ENCODE measurements around the gene MRPL49. TPM values are rescaled to one million over a fixed set of nuclear protein-coding genes. Genes with fewer than 3 reads are reported as not detected.

MRPL49 gene
- polyA plus RNA-seq, 1 experiment = 54.2 TPM

DNA sequence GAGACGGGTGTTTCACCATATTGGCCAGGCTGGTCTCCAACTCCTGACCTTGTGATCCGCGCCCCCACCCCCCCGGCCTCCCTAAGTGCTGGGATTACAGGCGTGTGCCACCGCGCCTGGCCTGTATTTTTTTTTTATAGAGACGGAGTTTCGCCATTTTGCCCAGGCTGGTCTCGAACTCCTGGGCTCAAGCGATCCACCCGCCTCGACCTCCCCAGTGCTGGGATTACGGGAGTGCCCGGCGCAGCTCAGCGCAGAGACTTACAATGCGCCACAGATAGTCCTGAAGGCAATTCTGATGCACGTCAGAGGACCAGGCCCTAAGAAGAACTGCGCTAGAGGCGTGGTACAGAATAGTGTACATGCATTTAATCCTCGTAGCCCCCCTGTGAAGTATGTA is 26.7 kb upstream of the MRPL49 start:
- Histone ChIP-seq H3K27ac (ENCODE audit: low read depth, low read length) (no peak overlapping the region), H3K4me3 (ENCODE audit: low read depth, low read length) (peak overlapping the region; percentile 77), H3K9me3 (ENCODE audit: control insufficient read depth, insufficient read depth, low read length) (no peaks in the 10 kb centered on the region), H3K27me3 (ENCODE audit: control insufficient read depth, insufficient read depth, low read length) (no peaks in the 10 kb centered on the region)
- CTCF ChIA-PET = interaction anchor here (0.7 to 2.0 kb wide), 2 partner anchors 15 to 22 kb away, joined by 3 to 5 read pairs; partner anchors contain the start of gene ZNHIT2
- no peak for DNase-seq (ENCODE audit: low read depth, low spot score)
- POLR2A ChIA-PET = interaction anchor here (2.6 kb wide), 1 partner anchor 15 kb away, joined by 9 read pairs; no protein-coding TSS in a partner anchor
- TF ChIP-seq, protein P1, sequence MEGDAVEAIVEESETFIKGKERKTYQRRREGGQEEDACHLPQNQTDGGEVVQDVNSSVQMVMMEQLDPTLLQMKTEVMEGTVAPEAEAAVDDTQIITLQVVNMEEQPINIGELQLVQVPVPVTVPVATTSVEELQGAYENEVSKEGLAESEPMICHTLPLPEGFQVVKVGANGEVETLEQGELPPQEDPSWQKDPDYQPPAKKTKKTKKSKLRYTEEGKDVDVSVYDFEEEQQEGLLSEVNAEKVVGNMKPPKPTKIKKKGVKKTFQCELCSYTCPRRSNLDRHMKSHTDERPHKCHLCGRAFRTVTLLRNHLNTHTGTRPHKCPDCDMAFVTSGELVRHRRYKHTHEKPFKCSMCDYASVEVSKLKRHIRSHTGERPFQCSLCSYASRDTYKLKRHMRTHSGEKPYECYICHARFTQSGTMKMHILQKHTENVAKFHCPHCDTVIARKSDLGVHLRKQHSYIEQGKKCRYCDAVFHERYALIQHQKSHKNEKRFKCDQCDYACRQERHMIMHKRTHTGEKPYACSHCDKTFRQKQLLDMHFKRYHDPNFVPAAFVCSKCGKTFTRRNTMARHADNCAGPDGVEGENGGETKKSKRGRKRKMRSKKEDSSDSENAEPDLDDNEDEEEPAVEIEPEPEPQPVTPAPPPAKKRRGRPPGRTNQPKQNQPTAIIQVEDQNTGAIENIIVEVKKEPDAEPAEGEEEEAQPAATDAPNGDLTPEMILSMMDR (IDR thresholded peaks at IDR 0.05; ENCODE audit: low read depth, low read length) = no peak

DNA sequence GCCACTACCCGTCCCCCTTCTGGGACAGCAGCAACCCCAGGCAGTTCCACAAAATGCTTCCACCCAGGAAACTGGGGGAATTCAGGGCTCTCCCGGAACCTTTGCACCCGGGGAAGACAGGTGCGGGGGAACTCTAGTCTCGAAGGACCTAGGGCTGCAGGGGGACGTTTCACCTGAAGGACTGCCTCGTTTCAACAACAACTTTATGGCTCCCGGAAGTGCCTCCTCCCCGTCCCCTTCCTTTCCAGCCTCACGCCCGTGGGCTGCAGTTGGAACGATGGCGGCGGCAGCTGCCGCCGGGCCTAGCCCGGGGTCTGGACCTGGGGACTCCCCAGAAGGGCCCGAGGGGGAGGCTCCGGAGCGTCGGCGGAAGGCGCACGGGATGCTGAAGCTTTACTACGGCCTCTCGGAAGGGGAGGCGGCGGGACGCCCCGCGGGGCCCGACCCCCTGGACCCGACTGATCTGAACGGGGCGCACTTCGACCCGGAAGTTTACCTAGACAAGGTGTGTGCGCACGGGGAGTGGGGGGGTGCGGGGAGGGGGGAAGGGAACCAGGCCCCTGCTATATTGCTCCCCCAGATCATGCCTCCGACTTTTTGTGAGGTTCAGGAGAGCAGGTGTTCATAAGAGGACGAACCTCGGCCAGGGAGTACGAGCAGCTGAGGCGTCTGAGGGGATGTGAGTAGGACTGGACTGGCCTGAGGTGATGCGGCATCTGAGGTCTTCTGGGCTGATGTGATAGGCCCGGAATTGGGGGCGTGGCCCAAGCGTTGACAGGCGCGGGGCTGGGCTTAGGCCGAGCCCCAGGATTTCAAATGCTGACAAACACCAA is 25.9 kb upstream of the MRPL49 start, which contains the start of gene VPS51:
VPS51 (plus strand) TSS at position 241 of the 833 bp plus-strand sequence; CDS start at position 278, 37 bp downstream.
- Histone ChIP-seq H3K9me3 (ENCODE audit: control insufficient read depth, insufficient read depth, low read length) (no peaks in the 10 kb centered on the region), H3K4me3 (ENCODE audit: low read depth, low read length) (peak within 1 kb of the TSS; percentile 77), H3K27me3 (ENCODE audit: control insufficient read depth, insufficient read depth, low read length) (no peaks in the 10 kb centered on the region), H3K27ac (ENCODE audit: low read depth, low read length) (peak within 1 kb of the TSS; percentile 75)
- ChIA-PET CTCF (interaction anchor here (1.6 kb wide), 1 partner anchor 17 kb away, joined by 4 read pairs; no protein-coding TSS in a partner anchor), POLR2A (interaction anchor here (0.9 to 2.6 kb wide), 3 partner anchors 15 to 26 kb away, joined by 3 to 9 read pairs (median 5); partner anchors contain the start of genes FAU and MRPL49)
- TF ChIP-seq, protein P1 (IDR thresholded peaks at IDR 0.05; ENCODE audit: low read depth, low read length) = no peak
- peak; percentile 74 for DNase-seq (ENCODE audit: low read depth, low spot score)

GRCh38 chr11:65096926-65097325 is 25.2 kb upstream of the MRPL49 start:
- no peak for DNase-seq (ENCODE audit: low read depth, low spot score)
- CTCF ChIA-PET = interaction anchor here (1.6 kb wide), 1 partner anchor 16 kb away, joined by 4 read pairs; no protein-coding TSS in a partner anchor
- Histone ChIP-seq H3K9me3 (ENCODE audit: control insufficient read depth, insufficient read depth, low read length) (no peaks in the 10 kb centered on the region), H3K4me3 (ENCODE audit: low read depth, low read length) (peak overlapping the region; percentile 77), H3K27me3 (ENCODE audit: control insufficient read depth, insufficient read depth, low read length) (no peaks in the 10 kb centered on the region), H3K27ac (ENCODE audit: low read depth, low read length) (no peak overlapping the region)
- TF ChIP-seq, protein P1 (IDR thresholded peaks at IDR 0.05; ENCODE audit: low read depth, low read length) = no peak
- POLR2A ChIA-PET = interaction anchor here (0.9 to 2.6 kb wide), 3 partner anchors 14 to 25 kb away, joined by 3 to 9 read pairs (median 5); partner anchors contain the start of genes FAU and MRPL49

DNA sequence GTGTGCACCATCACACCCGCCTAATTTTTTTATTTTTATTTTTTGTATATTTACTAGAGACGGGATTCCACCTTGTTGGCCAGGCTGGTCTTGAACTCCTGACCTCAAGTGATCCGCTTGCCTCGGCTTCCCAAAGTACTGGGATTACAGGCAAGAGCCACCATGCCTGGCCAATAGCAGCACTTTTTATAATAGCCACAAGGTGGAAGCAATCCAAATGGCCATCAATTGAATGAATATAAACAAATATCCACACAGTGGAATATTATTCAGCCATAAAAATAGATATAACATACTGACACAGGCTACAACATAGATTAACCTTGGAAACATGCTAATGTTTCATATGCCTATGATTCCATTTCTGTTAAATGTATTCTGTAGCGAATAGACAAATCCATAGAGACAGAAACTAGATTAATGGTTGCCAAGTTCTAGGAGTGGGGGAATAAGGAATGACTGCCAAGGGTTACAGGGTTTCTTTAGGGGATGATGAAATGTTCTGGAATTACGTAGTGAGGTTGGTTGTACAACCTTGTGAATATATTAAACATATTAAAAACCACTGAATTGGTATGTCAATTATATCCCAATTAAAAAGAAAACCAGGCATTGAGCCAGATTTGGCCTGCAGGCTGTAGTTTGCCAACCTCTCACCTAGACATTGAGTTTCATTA is 21.3 kb upstream of the MRPL49 start:
- ChIA-PET POLR2A (no interaction called here), CTCF (interaction anchor here (2.5 to 3.0 kb wide), 2 partner anchors 9 to 10 kb away, joined by 15 to 48 read pairs; partner anchors contain the start of gene TM7SF2)
- TF ChIP-seq, protein P1 (IDR thresholded peaks at IDR 0.05; ENCODE audit: low read depth, low read length) = 0 out of 2 replicates have a peak, but pooled peaks have one; percentile 2
- no peak for DNase-seq (ENCODE audit: low read depth, low spot score)
- H3K9me3 ChIP-seq (ENCODE audit: control insufficient read depth, insufficient read depth, low read length) = no peaks in the 10 kb centered on the region
- H3K4me3 ChIP-seq (ENCODE audit: low read depth, low read length) = no peak overlapping the region
- no peaks in the 10 kb centered on the region for H3K27me3 ChIP-seq (ENCODE audit: control insufficient read depth, insufficient read depth, low read length)
- no peak overlapping the region for H3K27ac ChIP-seq (ENCODE audit: low read depth, low read length)

Measured in AG04450 (cell line).